Stomach (tissue), 9 donors: ENCODE results near the gene FRMD8. TPM values are rescaled to one million over a fixed set of nuclear protein-coding genes. Genes with fewer than 3 reads are reported as not detected.

Experiments
- DNase-seq, 2 donors: peaks; one replicate each; pipeline versions ENCODE4 v3.0.0 to v3.0.0-alpha.2; 2013 to 2019
- H3K27ac ChIP-seq, 5 donors: fragments of 200-600 bp in 4 of 5; sonication (generic) in 4 of 5; one replicate each; pipeline ENCODE4 v1.5.1; 2013 to 2019; ENCODE audit warnings: mild to moderate bottlenecking in 1 of 5, moderate library complexity in 1 of 5
- H3K27me3 ChIP-seq, 3 donors: fragments of 200-600 bp; sonication (generic); one replicate each; pipeline ENCODE4 v1.5.1; 2017 to 2019; ENCODE audit warnings: mixed run types in 1 of 3
- H3K36me3 ChIP-seq, 4 donors: fragments of 200-600 bp; sonication (generic); 1 replicate in 3 of 4; 2 replicates in 1 of 4; pipeline ENCODE4 v1.5.1; 2016 to 2019
- H3K4me1 ChIP-seq, 4 donors: fragments of 200-600 bp; sonication (generic); one replicate each; pipeline ENCODE4 v1.5.1; 2016 to 2019
- H3K4me3 ChIP-seq, 4 donors: fragments of 200-600 bp; sonication (generic) in 3 of 4; one replicate each; pipeline ENCODE4 v1.5.1; 2016 to 2019; ENCODE audit warnings: mild to moderate bottlenecking in 1 of 4
- H3K9me3 ChIP-seq, 4 donors: fragments of 200-600 bp; sonication (generic); one replicate each; pipeline ENCODE4 v1.5.1; 2016 to 2019
- EP300 ChIP-seq: sonication (generic); formaldehyde crosslinking; IDR thresholded peaks from one replicate; pipeline ENCODE4 v1.6.1; 2017; ENCODE audit warnings: antibody characterized with exemption
- POLR2A ChIP-seq, 4 donors: fragments of 450-650 bp; IDR thresholded peaks; one replicate each; pipeline ENCODE4 v1.6.1; 2016; ENCODE audit warnings: antibody characterized with exemption in 4 of 4, control low read depth in 2 of 4, mild to moderate bottlenecking in 1 of 4, moderate library complexity in 1 of 4
- POLR2AphosphoS5 ChIP-seq, 3 donors: sonication (generic); formaldehyde crosslinking; IDR thresholded peaks; one replicate each; pipeline ENCODE4 v1.6.1; 2016; ENCODE audit warnings: antibody characterized with exemption in 3 of 3
- WGBS, 5 donors: extraction: QIAGEN DNeasy Blood & Tissue Kit in 3 of 5; methylation state at CpG; one replicate each; pipeline versions ENCODE4 v1.1.5 to v1.1.7; 2013 to 2018; 5-methylcytosine and 5-hydroxymethylcytosine counted together
- intact Hi-C: fragments of 100-400 bp; cut with DNase I; formaldehyde crosslinking; loops from one replicate; pipeline ENCODE4 v1.15.1; 2023; ENCODE audit warnings: low total_unique reads
- polyA plus RNA-seq, 3 donors: library from polyadenylated mRNA; stranded (reverse); fragments of 200-250 nt; gene quantifications; one replicate each; pipeline ENCODE4 v1.2.3, GENCODE V29; 2013
- total RNA-seq, 5 donors: library from RNA; depleted of rRNA; stranded (reverse); fragments of >200 nt; gene quantifications; one replicate each; pipeline versions ENCODE4 v1.1.0 to v1.2.3, GENCODE V29; 2014 to 2016
- TF ChIP-seq, protein P1 (sequence below), 7 experiments: fragments of 450-650 bp in 4 of 7; fragments of 200-600 bp in 3 of 7; sonication (generic) in 3 of 7; IDR thresholded peaks; one replicate each; pipeline ENCODE4 v1.5.1; 2016 to 2019; ENCODE audit warnings: antibody characterized with exemption in 7 of 7, control low read depth in 2 of 7, mild to moderate bottlenecking in 1 of 7
- donor health status: healthy with polysubstance abuse.
- donor health status: Bipolar disorder and iron deficiency.
- donor health status: healthy.

The FRMD8 gene
- total and polyA plus RNA-seq, 8 donors, result 9.3 to 340 (median 20.8) TPM

DNA sequence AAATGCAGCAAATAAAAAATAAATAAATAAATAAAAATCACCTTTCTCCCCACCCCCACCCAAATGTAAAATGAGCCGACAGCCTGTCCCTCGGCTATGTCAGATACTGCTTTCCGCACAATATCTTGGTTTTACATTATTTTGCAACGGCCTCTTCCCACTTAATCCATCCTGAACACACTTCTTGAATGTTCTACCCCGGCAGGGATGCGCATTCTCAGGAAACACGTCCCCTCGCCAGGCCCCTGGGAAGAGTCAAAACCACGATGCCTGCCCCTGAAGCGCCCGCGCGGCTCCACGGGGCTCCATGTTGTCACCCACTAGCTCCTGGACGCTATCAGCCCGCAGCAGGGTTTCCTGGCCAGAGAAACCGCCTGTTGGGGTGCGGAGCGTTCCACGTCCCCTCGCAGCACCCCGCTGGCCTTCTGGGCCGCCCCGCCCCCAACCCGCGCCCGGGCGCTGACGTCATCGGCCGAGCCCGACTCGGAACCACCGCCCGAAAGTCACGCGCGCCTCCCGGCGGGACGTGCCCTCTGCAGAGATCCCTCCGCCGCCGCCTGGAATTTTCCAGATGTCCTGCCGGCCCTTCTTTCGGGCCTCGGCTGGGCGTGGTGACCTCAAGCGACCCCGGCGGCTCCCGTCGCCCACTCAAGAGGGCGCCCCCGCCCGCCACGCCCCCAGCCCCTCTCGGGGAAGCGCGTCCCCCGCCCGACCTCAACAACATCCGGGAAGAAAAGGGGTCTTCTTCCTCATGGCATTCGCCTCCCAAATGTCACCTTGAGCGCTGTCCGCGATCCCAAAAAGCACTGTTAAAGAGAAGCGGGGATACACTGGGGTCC lies 35.6 kb downstream of the FRMD8 start:
- Histone ChIP-seq H3K9me3 (no peaks in the 10 kb centered on the region), H3K27me3 (no peaks in the 10 kb centered on the region), H3K27ac (peak overlapping the region; percentile 98 to 100 (median 99)), H3K36me3 (peaks cover 14 to 41% (median 17%) of the 10 kb centered on the region in 4 donors), H3K4me3 (peak overlapping the region; percentile 81 to 92 (median 86)), H3K4me1 (peaks cover 28 to 57% (median 49%) of the 10 kb centered on the region in 4 donors)
- TF ChIP-seq EP300 (peak; percentile 93), POLR2AphosphoS5 (IDR thresholded peaks at IDR 0.05) (peak; percentile 97 to 100 (median 99)), POLR2A (IDR thresholded peaks at IDR 0.05) (peak in 2 of 4 donors; percentile 40 to 42)
- TF ChIP-seq, protein P1, sequence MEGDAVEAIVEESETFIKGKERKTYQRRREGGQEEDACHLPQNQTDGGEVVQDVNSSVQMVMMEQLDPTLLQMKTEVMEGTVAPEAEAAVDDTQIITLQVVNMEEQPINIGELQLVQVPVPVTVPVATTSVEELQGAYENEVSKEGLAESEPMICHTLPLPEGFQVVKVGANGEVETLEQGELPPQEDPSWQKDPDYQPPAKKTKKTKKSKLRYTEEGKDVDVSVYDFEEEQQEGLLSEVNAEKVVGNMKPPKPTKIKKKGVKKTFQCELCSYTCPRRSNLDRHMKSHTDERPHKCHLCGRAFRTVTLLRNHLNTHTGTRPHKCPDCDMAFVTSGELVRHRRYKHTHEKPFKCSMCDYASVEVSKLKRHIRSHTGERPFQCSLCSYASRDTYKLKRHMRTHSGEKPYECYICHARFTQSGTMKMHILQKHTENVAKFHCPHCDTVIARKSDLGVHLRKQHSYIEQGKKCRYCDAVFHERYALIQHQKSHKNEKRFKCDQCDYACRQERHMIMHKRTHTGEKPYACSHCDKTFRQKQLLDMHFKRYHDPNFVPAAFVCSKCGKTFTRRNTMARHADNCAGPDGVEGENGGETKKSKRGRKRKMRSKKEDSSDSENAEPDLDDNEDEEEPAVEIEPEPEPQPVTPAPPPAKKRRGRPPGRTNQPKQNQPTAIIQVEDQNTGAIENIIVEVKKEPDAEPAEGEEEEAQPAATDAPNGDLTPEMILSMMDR (IDR thresholded peaks at IDR 0.05), result no peak
- peak; percentile 99 for DNase-seq
- WGBS, 5 donors, result 0 to 2% (median 0%) methylated on average over 17 to 68 of the region's 68 CpGs
- intact Hi-C loops, result no loop called here

- peak within 1 kb of the TSS; percentile 98 to 100 (median 99) for H3K27ac ChIP-seq
- H3K4me1 ChIP-seq, result peaks cover 28 to 57% (median 49%) of the 10 kb centered on the region in 4 donors
- TF ChIP-seq POLR2A (IDR thresholded peaks at IDR 0.05) (peak in 3 of 4 donors; percentile 98 to 100 (median 100)), EP300 (peak; percentile 68), POLR2AphosphoS5 (IDR thresholded peaks at IDR 0.05) (peak; percentile 100)
- TF ChIP-seq, protein P1 (IDR thresholded peaks at IDR 0.05), result peak in 1 of 7 experiments; percentile 11
- no peaks in the 10 kb centered on the region for H3K9me3 ChIP-seq
- intact Hi-C loops, result no loop called here
- H3K4me3 ChIP-seq, result peak within 1 kb of the TSS; percentile 81 to 92 (median 86)
- DNase-seq, result peak; percentile 96 to 98
- WGBS, 5 donors, result 0 to 5% (median 1%) methylated on average over 33 to 40 of the region's 40 CpGs
- no peaks in the 10 kb centered on the region for H3K27me3 ChIP-seq
- peaks cover 18 to 45% (median 20%) of the 10 kb centered on the region in 4 donors for H3K36me3 ChIP-seq
These were observed 36.4 kb downstream of the FRMD8 start, which contains the start of gene NEAT1 for GRCh38 chr11:65422633-65423515. Gene NEAT1, plus strand, starts transcription at chr11:65422798.

DNA sequence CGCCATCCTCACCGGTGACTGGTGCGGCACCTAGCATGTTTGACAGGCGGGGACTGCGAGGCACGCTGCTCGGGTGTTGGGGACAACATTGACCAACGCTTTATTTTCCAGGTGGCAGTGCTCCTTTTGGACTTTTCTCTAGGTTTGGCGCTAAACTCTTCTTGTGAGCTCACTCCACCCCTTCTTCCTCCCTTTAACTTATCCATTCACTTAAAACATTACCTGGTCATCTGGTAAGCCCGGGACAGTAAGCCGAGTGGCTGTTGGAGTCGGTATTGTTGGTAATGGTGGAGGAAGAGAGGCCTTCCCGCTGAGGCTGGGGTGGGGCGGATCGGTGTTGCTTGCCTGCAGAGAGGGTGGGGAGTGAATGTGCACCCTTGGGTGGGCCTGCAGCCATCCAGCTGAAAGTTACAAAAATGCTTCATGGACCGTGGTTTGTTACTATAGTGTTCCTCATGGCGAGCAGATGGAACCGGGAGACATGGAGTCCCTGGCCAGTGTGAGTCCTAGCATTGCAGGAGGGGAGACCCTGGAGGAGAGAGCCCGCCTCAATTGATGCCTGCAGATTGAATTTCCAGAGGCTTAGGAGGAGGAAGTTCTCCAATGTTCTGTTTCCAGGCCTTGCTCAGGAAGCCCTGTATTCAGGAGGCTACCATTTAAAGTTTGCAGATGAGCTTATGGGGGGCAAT lies 37.2 kb downstream of the FRMD8 start:
- Histone ChIP-seq H3K27me3 (no peaks in the 10 kb centered on the region), H3K27ac (peak overlapping the region; percentile 98 to 100 (median 99)), H3K36me3 (peaks cover 18 to 49% (median 20%) of the 10 kb centered on the region in 4 donors), H3K9me3 (no peaks in the 10 kb centered on the region), H3K4me1 (peaks cover 29 to 57% (median 49%) of the 10 kb centered on the region in 4 donors), H3K4me3 (peak overlapping the region; percentile 81 to 92 (median 86))
- 0 to 5% (median 1%) methylated on average over 19 of the region's 19 CpGs for WGBS, 5 donors
- DNase-seq, result peak in 1 of 2 donors; percentile 40
- intact Hi-C loops, result no loop called here
- no peak for TF ChIP-seq POLR2A (IDR thresholded peaks at IDR 0.05)
- peak in 2 of 3 donors; percentile 43 to 92 for TF ChIP-seq POLR2AphosphoS5 (IDR thresholded peaks at IDR 0.05)
